ENCODE data around the gene HAP1.
A peak's percentile ranks its signal among the peaks of the same experiment; 100 is the strongest.

The HAP1 gene

GRCh38 chr17:41695134-41695661, 39.2 kb downstream of the HAP1 start (continued):
- no peak for TF ChIP-seq ZBTB26 (tag by site-specific recombination; optimal IDR thresholded peaks at IDR 0.05)
- no peak for TF ChIP-seq SCRT1 (tag by site-specific recombination; IDR thresholded peaks at IDR 0.05; ENCODE audit: borderline replicate concordance)
- no peak for TF ChIP-seq KLF1 (tag by site-specific recombination; IDR thresholded peaks at IDR 0.05)
- TF ChIP-seq TSHZ1 (tag by site-specific recombination; IDR thresholded peaks at IDR 0.05; ENCODE audit: borderline replicate concordance) = no peak
- peak; percentile 72 for TF ChIP-seq GLIS1 (tag by site-specific recombination; IDR thresholded peaks at IDR 0.05)
- TF ChIP-seq ZNF518A (tag by site-specific recombination; conservative IDR thresholded peaks at IDR 0.05; ENCODE audit: low read depth) = no peak
- TF ChIP-seq ZNF26 (tag by site-specific recombination; IDR thresholded peaks at IDR 0.05) = no peak
- TF ChIP-seq ZNF221 (tag by site-specific recombination; IDR thresholded peaks at IDR 0.05; ENCODE audit: borderline replicate concordance) = no peak
- TF ChIP-seq ZNF223 (tag by site-specific recombination; IDR thresholded peaks at IDR 0.05) = no peak
- TF ChIP-seq TRIM28 (IDR thresholded peaks at IDR 0.05; ENCODE audit: borderline replicate concordance, low read length) = no peak
- TF ChIP-seq MZF1 (tag by site-specific recombination; IDR thresholded peaks at IDR 0.05; ENCODE audit: borderline replicate concordance) = no peak
- TF ChIP-seq PBX3 (CRISPR knock-in tag; IDR thresholded peaks at IDR 0.05) = no peak
- TF ChIP-seq IKZF3 (tag by site-specific recombination; IDR thresholded peaks at IDR 0.05) = peak; percentile 74; the same call in 1 of the 2 replicates
- TF ChIP-seq ZNF37A (tag by site-specific recombination; IDR thresholded peaks at IDR 0.05) = no peak

All from HEK293 (cell line).